CD14-positive monocyte (primary cell): ENCODE results near the gene EBP. TPM values are rescaled to one million over a fixed set of nuclear protein-coding genes. Genes with fewer than 3 reads are reported as not detected.

Experiments used
- DNase-seq, 3 donors: peaks; one replicate each; pipeline ENCODE4 v3.0.0-alpha.2; 2011 to 2022
- H2AFZ ChIP-seq: 2 replicates; pipeline ENCODE4 v1.6.0; 2012; ENCODE audit warnings: mild to moderate bottlenecking, low read depth, low read length, inconsistent platforms; ENCODE audit not compliant: insufficient read depth, poor library complexity, severe bottlenecking
- H3K27ac ChIP-seq, 2 donors: 1 replicate in 1 of 2; 2 replicates in 1 of 2; pipeline ENCODE4 v1.5.1; 2012 to 2013; ENCODE audit warnings: low read length in 2 of 2, control low read depth in 1 of 2, inconsistent platforms in 1 of 2, low read depth in 1 of 2, mild to moderate bottlenecking in 1 of 2
- H3K27me3 ChIP-seq, 2 donors: one replicate each; pipeline versions ENCODE4 v1.6.0 to v1.6.1; 2011 to 2013; ENCODE audit warnings: low read length in 2 of 2; ENCODE audit not compliant: control insufficient read depth in 2 of 2, insufficient read depth in 2 of 2
- H3K36me3 ChIP-seq, 2 donors: replicated peaks in 1 of 2; 1 replicate in 1 of 2; 2 replicates in 1 of 2; pipeline versions ENCODE4 v1.5.1 to v1.6.1; 2012 to 2013; ENCODE audit warnings: low read length in 2 of 2, control low read depth in 1 of 2, inconsistent platforms in 1 of 2, mild to moderate bottlenecking in 1 of 2; ENCODE audit not compliant: insufficient read depth in 2 of 2, control insufficient read depth in 1 of 2
- H3K4me1 ChIP-seq, 2 donors: 1 replicate in 1 of 2; 2 replicates in 1 of 2; pipeline versions ENCODE4 v1.5.1 to v1.6.1; 2012 to 2013; ENCODE audit warnings: low read length in 2 of 2, control low read depth in 1 of 2, inconsistent platforms in 1 of 2, mild to moderate bottlenecking in 1 of 2, moderate library complexity in 1 of 2; ENCODE audit not compliant: insufficient read depth in 2 of 2, control insufficient read depth in 1 of 2
- H3K4me2 ChIP-seq: replicated peaks from 2 replicates; pipeline ENCODE3; 2012; ENCODE audit warnings: low read length, moderate library complexity, mild to moderate bottlenecking; ENCODE audit not compliant: poor library complexity, severe bottlenecking; ENCODE audit errors: extremely low read depth
- H3K4me3 ChIP-seq, 3 experiments: fragments of 200-600 bp in 1 of 3; sonication (generic) in 1 of 3; replicated peaks in 1 of 3; 1 replicate in 2 of 3; 2 replicates in 1 of 3; pipeline ENCODE4 v1.5.1; 2011 to 2013; ENCODE audit warnings: low read length in 3 of 3, mild to moderate bottlenecking in 3 of 3, control low read depth in 2 of 3, low read depth in 2 of 3, inconsistent platforms in 1 of 3, moderate library complexity in 1 of 3
- H3K79me2 ChIP-seq: 2 replicates; pipeline ENCODE4 v1.6.0; 2012; ENCODE audit warnings: mild to moderate bottlenecking, control low read depth, inconsistent platforms, low read length, moderate library complexity; ENCODE audit not compliant: insufficient read depth
- H3K9ac ChIP-seq: 2 replicates; pipeline ENCODE4 v1.6.0; 2017; ENCODE audit warnings: low read length, mild to moderate bottlenecking; ENCODE audit not compliant: insufficient read depth, poor library complexity, severe bottlenecking
- H3K9me3 ChIP-seq, 2 donors: replicated peaks in 1 of 2; 1 replicate in 1 of 2; 2 replicates in 1 of 2; pipeline versions ENCODE4 v1.5.1 to v1.6.1; 2012 to 2013; ENCODE audit warnings: low read length in 2 of 2, control low read depth in 1 of 2; ENCODE audit not compliant: control insufficient read depth in 1 of 2, insufficient read depth in 1 of 2
- H4K20me1 ChIP-seq: 2 replicates; pipeline ENCODE4 v1.6.0; 2012; ENCODE audit warnings: mild to moderate bottlenecking, low read length, control low read depth, moderate library complexity; ENCODE audit not compliant: insufficient read depth
- H3K27ac Mint-ChIP-seq, 7 donors: one replicate each; pipeline ENCODE4 v1.8.0; 2020; ENCODE audit warnings: mild to moderate bottlenecking in 7 of 7, mixed read lengths in 7 of 7, moderate library complexity in 6 of 7, inconsistent platforms in 2 of 7
- H3K27me3 Mint-ChIP-seq, 3 donors: one replicate each; pipeline ENCODE4 v1.8.0; 2021 to 2022; ENCODE audit warnings: low read depth in 3 of 3, mild to moderate bottlenecking in 3 of 3, mixed read lengths in 3 of 3, moderate library complexity in 3 of 3, inconsistent platforms in 1 of 3
- H3K36me3 Mint-ChIP-seq, 2 donors: one replicate each; pipeline ENCODE4 v1.8.0; 2020; ENCODE audit warnings: mixed read lengths in 2 of 2, inconsistent platforms in 1 of 2, mild to moderate bottlenecking in 1 of 2
- H3K4me1 Mint-ChIP-seq: one replicate; pipeline ENCODE4 v1.8.0; 2020; ENCODE audit warnings: mild to moderate bottlenecking, mixed read lengths
- H3K4me3 Mint-ChIP-seq, 2 donors: one replicate each; pipeline ENCODE4 v1.8.0; 2020; ENCODE audit warnings: mild to moderate bottlenecking in 2 of 2, mixed read lengths in 2 of 2, moderate library complexity in 1 of 2
- H3K9me3 Mint-ChIP-seq, 7 donors: one replicate each; pipeline ENCODE4 v1.8.0; 2020 to 2022; ENCODE audit warnings: mixed read lengths in 7 of 7, mild to moderate bottlenecking in 6 of 7, moderate library complexity in 6 of 7, inconsistent platforms in 2 of 7
- CTCF ChIP-seq: fragments of 200-600 bp; IDR thresholded peaks from one replicate; pipeline ENCODE4 v1.8.0; 2022; ENCODE audit warnings: antibody characterized with exemption, mild to moderate bottlenecking
- WGBS: methylation state at CpG from one replicate; pipeline ENCODE4 v1.1.5; 2013; ENCODE audit warnings: missing lambda C conversion rate; ENCODE audit not compliant: insufficient coverage; 5-methylcytosine and 5-hydroxymethylcytosine counted together
- intact Hi-C, 2 donors: fragments of 100-400 bp; cut with micrococcal nuclease; formaldehyde crosslinking; loops; one replicate each; pipeline versions ENCODE4 v1.15.0 to v1.15.1; 2023
- polyA plus RNA-seq, 3 donors: library from polyadenylated mRNA; depleted of rRNA in 1 of 3; unstranded in 2 of 3; stranded (reverse) in 1 of 3; fragments of 300-500 nt in 2 of 3; fragments of >200 nt in 1 of 3; fragmentation: Illumina TruSeq in 2 of 3; gene quantifications; 1 replicate in 2 of 3; 2 replicates in 1 of 3; pipeline ENCODE4 v1.2.3, GENCODE V29; 2012 to 2021

The EBP gene
- polyA plus RNA-seq, 3 donors: 47.2 to 59.5 (median 47.4) TPM

GRCh38 chrX:48508400-48509244 lies 13.0 kb upstream of the EBP start, which contains the start of gene PORCN:
PORCN (plus strand) TSS chrX:48508992; CDS start chrX:48509821, 829 bp downstream.
- peak within 1 kb of the TSS; percentile 87 to 89 for H3K4me3 Mint-ChIP-seq

More at GRCh38 chrX:48508400-48509244, 13.0 kb upstream of the EBP start, which contains the start of gene PORCN:
- Mint-ChIP-seq H3K27ac (peak within 1 kb of the TSS; percentile 43 to 93 (median 84)), H3K36me3 (peaks cover 0 to 6% of the 10 kb centered on the region in 2 donors), H3K4me1 (peaks cover 11% of the 10 kb centered on the region), H3K9me3 (peaks cover 0 to 9% (median 1%) of the 10 kb centered on the region in 7 donors), H3K27me3 (peaks cover 0 to 8% (median 3%) of the 10 kb centered on the region in 3 donors)
- H2AFZ ChIP-seq: peak within 1 kb of the TSS; percentile 95
- WGBS: 0% methylated on average over 11 of the region's 65 CpGs
- no peak for TF ChIP-seq CTCF
- H3K4me3 ChIP-seq: peak within 1 kb of the TSS; percentile 68 to 76 (median 72)
- H3K4me1 ChIP-seq: peaks cover 11 to 12% of the 10 kb centered on the region in 2 donors
- intact Hi-C loops: loop anchor here in 1 of 2 donors (2.0 kb wide), 1 partner anchor 32 kb away; the partner anchor contains the start of gene FTSJ1
- H3K79me2 ChIP-seq: no peaks in the 10 kb centered on the region
- H3K9me3 ChIP-seq: no peaks in the 10 kb centered on the region
- peak within 1 kb of the TSS; percentile 71 for H3K9ac ChIP-seq
- no peaks in the 10 kb centered on the region for H3K27me3 ChIP-seq
- H3K4me2 ChIP-seq: peak within 1 kb of the TSS; percentile 89
- no peaks in the 10 kb centered on the region for H3K36me3 ChIP-seq
- H4K20me1 ChIP-seq: no peaks in the 10 kb centered on the region
- peak within 1 kb of the TSS; percentile 16 to 68 for H3K27ac ChIP-seq
- DNase-seq: peak; percentile 38 to 53 (median 39)
